ENCODE results near the gene ARHGEF28. TPM values are rescaled to one million over a fixed set of nuclear protein-coding genes. Genes with fewer than 3 reads are reported as not detected.
A peak's percentile ranks its signal among the peaks of the same experiment; 100 is the strongest.

The ARHGEF28 gene
- total RNA-seq, 6 experiments from 2014 or later: 7.5 to 13.6 (median 8.5) TPM

GRCh38 chr5:73654819-73655318, 28.9 kb downstream of the ARHGEF28 start:
- H3K36me3 Mint-ChIP-seq (ENCODE audit: low read depth): 0 out of 2 replicates have a peak, but pooled peaks cover 5% of the 10 kb centered on the region
- no peaks in the 10 kb centered on the region for H3K9me3 Mint-ChIP-seq
- DNase-seq: peak; percentile 21
- no peak for TF ChIP-seq CTCF (IDR thresholded peaks at IDR 0.05)
- H3K27ac Mint-ChIP-seq: peak overlapping the region; percentile 86
- peak overlapping the region; percentile 11 for H3K4me3 Mint-ChIP-seq
- H3K4me1 Mint-ChIP-seq (ENCODE audit: low read depth): peaks cover 42% of the 10 kb centered on the region
- H3K27me3 Mint-ChIP-seq (ENCODE audit: insufficient read depth): no peaks in the 10 kb centered on the region; the same call in 1 of the 2 replicates

GRCh38 chr5:73655521-73656160, 29.6 kb downstream of the ARHGEF28 start:
- H3K36me3 Mint-ChIP-seq (ENCODE audit: low read depth): peaks cover 10% of the 10 kb centered on the region; the same call in 1 of the 2 replicates
- H3K27me3 Mint-ChIP-seq (ENCODE audit: insufficient read depth): no peaks in the 10 kb centered on the region; the same call in 1 of the 2 replicates
- H3K4me3 Mint-ChIP-seq: no peak overlapping the region
- peaks cover 49% of the 10 kb centered on the region for H3K4me1 Mint-ChIP-seq (ENCODE audit: low read depth)
- no peak overlapping the region for H3K27ac Mint-ChIP-seq
- no peak for TF ChIP-seq CTCF (IDR thresholded peaks at IDR 0.05)
- H3K9me3 Mint-ChIP-seq: no peaks in the 10 kb centered on the region
- DNase-seq: no peak

GRCh38 chr5:73661753-73662152, 35.8 kb downstream of the ARHGEF28 start:
- Mint-ChIP-seq H3K36me3 (ENCODE audit: low read depth) (peaks cover 5% of the 10 kb centered on the region; the same call in 1 of the 2 replicates), H3K4me3 (no peak overlapping the region), H3K9me3 (no peaks in the 10 kb centered on the region), H3K27me3 (ENCODE audit: insufficient read depth) (no peaks in the 10 kb centered on the region; the same call in 1 of the 2 replicates), H3K4me1 (ENCODE audit: low read depth) (peaks cover 11% of the 10 kb centered on the region), H3K27ac (no peak overlapping the region)
- no peak for DNase-seq
- no peak for TF ChIP-seq CTCF (IDR thresholded peaks at IDR 0.05)

- H3K27ac Mint-ChIP-seq: no peak overlapping the region
- peaks cover 9% of the 10 kb centered on the region for H3K36me3 Mint-ChIP-seq (ENCODE audit: low read depth)
- no peaks in the 10 kb centered on the region for H3K9me3 Mint-ChIP-seq
- no peak for DNase-seq
- TF ChIP-seq CTCF (IDR thresholded peaks at IDR 0.05): no peak
- H3K4me3 Mint-ChIP-seq: no peak overlapping the region
- H3K4me1 Mint-ChIP-seq (ENCODE audit: low read depth): peaks cover 11% of the 10 kb centered on the region
- H3K27me3 Mint-ChIP-seq (ENCODE audit: insufficient read depth): no peaks in the 10 kb centered on the region; the same call in 1 of the 2 replicates
Observed at GRCh38 chr5:73663161-73663859, 37.3 kb downstream of the ARHGEF28 start.

GRCh38 chr5:73663860-73664240, 37.9 kb downstream of the ARHGEF28 start:
- Mint-ChIP-seq H3K36me3 (ENCODE audit: low read depth) (peaks cover 9% of the 10 kb centered on the region), H3K27ac (no peak overlapping the region), H3K9me3 (no peaks in the 10 kb centered on the region), H3K4me3 (no peak overlapping the region), H3K4me1 (ENCODE audit: low read depth) (peaks cover 11% of the 10 kb centered on the region), H3K27me3 (ENCODE audit: insufficient read depth) (no peaks in the 10 kb centered on the region; the same call in 1 of the 2 replicates)
- no peak for DNase-seq
- TF ChIP-seq CTCF (IDR thresholded peaks at IDR 0.05): no peak
